SK-N-SH treated with all-trans-retinoic acid at 6 μM for 48 hours (cell line): ENCODE measurements around the gene DNASE1L3.

Experiments used
- ATAC-seq: fragments of 200-7000 bp; cut with Tn5 transposase; 3 replicates; pipeline ENCODE4 v1.9.1; 2020; ENCODE audit warnings: mild to moderate bottlenecking, moderate library complexity
- BACH2 ChIP-seq: fragments of 250-450 bp; sonication (Bioruptor Pico); IDR thresholded peaks from 2 replicates; pipeline ENCODE4 v1.9.0; 2021; ENCODE audit warnings: mild to moderate bottlenecking, borderline replicate concordance
- CREB5 ChIP-seq: fragments of 250-450 bp; sonication (Bioruptor Pico); IDR thresholded peaks from 2 replicates; pipeline ENCODE4 v1.5.1; 2020; ENCODE audit warnings: low read depth, mild to moderate bottlenecking, moderate library complexity
- CSDC2 ChIP-seq: fragments of 250-450 bp; sonication (Bioruptor Pico); IDR thresholded peaks from 2 replicates; pipeline ENCODE4 v1.5.0; 2020; ENCODE audit warnings: mild to moderate bottlenecking, moderate library complexity
- CSRNP3 ChIP-seq: fragments of 250-450 bp; sonication (Bioruptor Pico); IDR thresholded peaks from 2 replicates; pipeline ENCODE4 v1.5.1; 2021; ENCODE audit warnings: mild to moderate bottlenecking, moderate library complexity
- ESRRG ChIP-seq: fragments of 250-450 bp; sonication (Bioruptor Pico); IDR thresholded peaks from 2 replicates; pipeline ENCODE4 v1.6.1; 2021; ENCODE audit warnings: mild to moderate bottlenecking
- ISL1 ChIP-seq: fragments of 250-450 bp; sonication (Bioruptor Pico); IDR thresholded peaks from 2 replicates; pipeline ENCODE4 v2.1.2; 2022; ENCODE audit warnings: mild to moderate bottlenecking, moderate library complexity
- OSR1 ChIP-seq: fragments of 250-450 bp; sonication (Bioruptor Pico); IDR thresholded peaks from 2 replicates; pipeline ENCODE4 v1.8.0; 2022; ENCODE audit warnings: moderate library complexity, mild to moderate bottlenecking, inconsistent platforms
- POU6F1 ChIP-seq: fragments of 250-450 bp; sonication (Bioruptor Pico); IDR thresholded peaks from 2 replicates; pipeline ENCODE4 v1.8.0; 2021; ENCODE audit warnings: low read depth, mild to moderate bottlenecking, moderate library complexity, borderline replicate concordance
- PPARA ChIP-seq: fragments of 250-450 bp; sonication (Bioruptor Pico); IDR thresholded peaks from 2 replicates; pipeline ENCODE4 v1.5.0; 2020; ENCODE audit warnings: mild to moderate bottlenecking, borderline replicate concordance
- RARB ChIP-seq: fragments of 250-450 bp; sonication (Bioruptor Pico); IDR thresholded peaks from 2 replicates; pipeline ENCODE4 v1.8.0; 2021; ENCODE audit warnings: mild to moderate bottlenecking, moderate library complexity
- TCF4 ChIP-seq: fragments of 250-450 bp; sonication (Bioruptor Pico); IDR thresholded peaks from 2 replicates; pipeline ENCODE4 v1.8.0; 2021; ENCODE audit warnings: mild to moderate bottlenecking, moderate library complexity, borderline replicate concordance
- TOX ChIP-seq: fragments of 250-450 bp; sonication (Bioruptor Pico); IDR thresholded peaks from 2 replicates; pipeline ENCODE4 v1.8.0; 2021; ENCODE audit warnings: mild to moderate bottlenecking, moderate library complexity, borderline replicate concordance
- TSHZ2 ChIP-seq: fragments of 250-450 bp; sonication (Bioruptor Pico); IDR thresholded peaks from 2 replicates; pipeline ENCODE4 v1.5.0; 2020; ENCODE audit warnings: mild to moderate bottlenecking, moderate library complexity
- ZC3H10 ChIP-seq: fragments of 250-450 bp; sonication (Bioruptor Pico); IDR thresholded peaks from 2 replicates; pipeline ENCODE4 v1.5.1; 2021; ENCODE audit warnings: mild to moderate bottlenecking, moderate library complexity
- ZFP3 ChIP-seq: fragments of 250-450 bp; sonication (Bioruptor Pico); IDR thresholded peaks from 2 replicates; pipeline ENCODE4 v1.5.0; 2020; ENCODE audit warnings: mild to moderate bottlenecking, moderate library complexity
- ZFP30 ChIP-seq: fragments of 450-650 bp; formaldehyde crosslinking; IDR thresholded peaks from 2 replicates; pipeline ENCODE4 v1.5.0; 2022; ENCODE audit warnings: mild to moderate bottlenecking, moderate library complexity
- ZNF70 ChIP-seq: fragments of 450-650 bp; formaldehyde crosslinking; IDR thresholded peaks from 2 replicates; pipeline ENCODE4 v1.5.0; 2020; ENCODE audit warnings: mild to moderate bottlenecking, moderate library complexity
- ZNF8 ChIP-seq: fragments of 450-650 bp; formaldehyde crosslinking; IDR thresholded peaks from 2 replicates; pipeline ENCODE4 v1.5.0; 2020; ENCODE audit warnings: mild to moderate bottlenecking, moderate library complexity

The DNASE1L3 gene

GRCh38 chr3:58183891-58184290 is 26.9 kb downstream of the DNASE1L3 start:
- TF ChIP-seq RARB (no peak), POU6F1 (CRISPR knock-in tag) (no peak), ZNF70 (no peak), CREB5 (no peak), OSR1 (CRISPR knock-in tag) (no peak), ZFP3 (CRISPR knock-in tag) (no peak), TCF4 (CRISPR knock-in tag) (no peak), TOX (CRISPR knock-in tag) (no peak), ESRRG (CRISPR knock-in tag) (no peak), ZFP30 (CRISPR knock-in tag) (no peak), TSHZ2 (CRISPR knock-in tag) (no peak)
- no peak for ATAC-seq

- ATAC-seq = no peak
- no peak for TF ChIP-seq TSHZ2 (CRISPR knock-in tag)
- no peak for TF ChIP-seq BACH2
- no peak for TF ChIP-seq ESRRG (CRISPR knock-in tag)
- TF ChIP-seq OSR1 (CRISPR knock-in tag) = no peak
- TF ChIP-seq PPARA (CRISPR knock-in tag) = no peak
- TF ChIP-seq TOX (CRISPR knock-in tag) = no peak
- TF ChIP-seq CREB5 = no peak
- no peak for TF ChIP-seq ZNF70
- TF ChIP-seq ISL1 (CRISPR knock-in tag) = no peak
- no peak for TF ChIP-seq POU6F1 (CRISPR knock-in tag)
- no peak for TF ChIP-seq CSDC2 (CRISPR knock-in tag)
- no peak for TF ChIP-seq CSRNP3
- no peak for TF ChIP-seq TCF4 (CRISPR knock-in tag)
- no peak for TF ChIP-seq ZC3H10 (CRISPR knock-in tag)
- no peak for TF ChIP-seq ZFP30 (CRISPR knock-in tag)
- TF ChIP-seq ZNF8 = no peak
Measured at GRCh38 chr3:58183221-58183620, 27.6 kb downstream of the DNASE1L3 start.
